Measurements from ENCODE around the gene NHLH1. TPM values are rescaled to one million over a fixed set of nuclear protein-coding genes. Genes with fewer than 3 reads are reported as not detected.
A peak's percentile ranks its signal among the peaks of the same experiment; 100 is the strongest.

Gene NHLH1
- total RNA-seq, 2 experiments from 2014 or later: 0.63 to 0.68 TPM

DNA sequence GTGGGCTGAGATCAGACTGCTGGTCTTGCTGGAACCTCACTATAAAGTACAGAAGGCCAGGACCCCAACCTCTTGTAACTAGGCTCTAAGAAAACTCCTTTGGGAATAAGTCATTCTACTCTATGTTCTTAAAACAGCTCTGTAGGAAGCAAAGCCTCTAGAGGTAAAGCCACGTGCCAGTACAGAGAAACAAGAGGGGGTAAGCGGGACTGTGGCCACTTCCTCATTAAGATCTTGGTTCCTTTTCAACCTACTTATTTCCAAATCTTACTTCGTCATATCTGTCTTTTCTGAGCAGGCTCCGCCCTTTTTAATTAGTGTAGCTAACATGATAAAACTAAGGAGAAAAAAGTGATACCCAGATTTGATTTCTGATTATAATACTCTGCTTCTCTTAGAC, 19.9 kb upstream of the NHLH1 start:
- Histone ChIP-seq H3K9me2 (ENCODE audit: insufficient read depth, low read length) (no peaks in the 10 kb centered on the region), H3K79me2 (ENCODE audit: insufficient read depth, low read depth, low read length) (peaks cover 31% of the 10 kb centered on the region), H3K4me2 (ENCODE audit: low read length) (peak overlapping the region; percentile 46), H4K20me1 (ENCODE audit: insufficient read depth, low read length) (peaks cover 7% of the 10 kb centered on the region; the same call in 1 of the 2 replicates), H3K4me1 (ENCODE audit: insufficient read depth, low read length, poor library complexity, severe bottlenecking) (peaks cover 29% of the 10 kb centered on the region), H3K36me3 (ENCODE audit: insufficient read depth, low read length) (peaks cover 70% of the 10 kb centered on the region), H3K9me3 (ENCODE audit: low read length) (no peaks in the 10 kb centered on the region), H2AFZ (ENCODE audit: low read length) (no peak overlapping the region), H3K27ac (ENCODE audit: low read depth, low read length, poor library complexity, severe bottlenecking) (peak overlapping the region; percentile 23), H3K4me3 (ENCODE audit: low read depth, low read length, poor library complexity, severe bottlenecking) (no peak overlapping the region)
- intact Hi-C loops (cut with micrococcal nuclease; ENCODE audit: unreplicated experiment): no loop called here
- TF ChIP-seq, protein P1, sequence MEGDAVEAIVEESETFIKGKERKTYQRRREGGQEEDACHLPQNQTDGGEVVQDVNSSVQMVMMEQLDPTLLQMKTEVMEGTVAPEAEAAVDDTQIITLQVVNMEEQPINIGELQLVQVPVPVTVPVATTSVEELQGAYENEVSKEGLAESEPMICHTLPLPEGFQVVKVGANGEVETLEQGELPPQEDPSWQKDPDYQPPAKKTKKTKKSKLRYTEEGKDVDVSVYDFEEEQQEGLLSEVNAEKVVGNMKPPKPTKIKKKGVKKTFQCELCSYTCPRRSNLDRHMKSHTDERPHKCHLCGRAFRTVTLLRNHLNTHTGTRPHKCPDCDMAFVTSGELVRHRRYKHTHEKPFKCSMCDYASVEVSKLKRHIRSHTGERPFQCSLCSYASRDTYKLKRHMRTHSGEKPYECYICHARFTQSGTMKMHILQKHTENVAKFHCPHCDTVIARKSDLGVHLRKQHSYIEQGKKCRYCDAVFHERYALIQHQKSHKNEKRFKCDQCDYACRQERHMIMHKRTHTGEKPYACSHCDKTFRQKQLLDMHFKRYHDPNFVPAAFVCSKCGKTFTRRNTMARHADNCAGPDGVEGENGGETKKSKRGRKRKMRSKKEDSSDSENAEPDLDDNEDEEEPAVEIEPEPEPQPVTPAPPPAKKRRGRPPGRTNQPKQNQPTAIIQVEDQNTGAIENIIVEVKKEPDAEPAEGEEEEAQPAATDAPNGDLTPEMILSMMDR (conservative IDR thresholded peaks at IDR 0.05; ENCODE audit: low read length): no peak
- no peak for TF ChIP-seq EZH2phosphoT487 (IDR thresholded peaks at IDR 0.05; ENCODE audit: borderline replicate concordance, low read depth, low read length)
- CTCF ChIA-PET (ENCODE audit: unreplicated experiment): interaction anchor here (0.8 kb wide), 1 partner anchor 265 kb away, joined by 3 read pairs; the partner anchor contains the start of gene KCNJ9
- POLR2A ChIA-PET: no interaction called here
- peak; percentile 50 for DNase-seq (ENCODE audit: low spot score)
- BruUV-seq (replicated peaks): no TSS peak

DNA sequence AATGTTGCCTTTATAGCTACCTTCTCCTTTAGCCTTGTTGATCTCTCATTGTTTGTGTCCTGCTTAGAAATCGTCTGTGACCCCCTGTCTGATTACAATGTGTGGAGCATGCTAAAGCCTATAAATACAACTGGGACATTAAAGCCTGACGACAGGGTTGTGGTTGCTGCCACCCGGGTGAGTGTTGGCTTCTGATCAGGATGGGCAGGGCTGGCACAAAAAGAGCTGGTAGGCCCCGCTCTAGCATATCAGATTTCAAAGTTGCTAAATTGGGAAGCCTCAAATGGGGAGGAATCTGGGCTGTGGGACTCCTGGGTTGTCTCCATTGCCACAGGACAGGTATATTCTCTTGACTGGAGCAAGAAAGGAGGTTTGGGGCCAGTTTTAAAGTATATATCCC, 15.2 kb upstream of the NHLH1 start:
- peaks cover 10% of the 10 kb centered on the region for H3K4me1 ChIP-seq (ENCODE audit: insufficient read depth, low read length, poor library complexity, severe bottlenecking)
- H3K4me3 ChIP-seq (ENCODE audit: low read depth, low read length, poor library complexity, severe bottlenecking): no peak overlapping the region
- H3K79me2 ChIP-seq (ENCODE audit: insufficient read depth, low read depth, low read length): no peaks in the 10 kb centered on the region
- no peak for DNase-seq (ENCODE audit: low spot score)
- H3K9me2 ChIP-seq (ENCODE audit: insufficient read depth, low read length): no peaks in the 10 kb centered on the region
- H3K36me3 ChIP-seq (ENCODE audit: insufficient read depth, low read length): peaks cover 96% of the 10 kb centered on the region
- ChIA-PET POLR2A (interaction anchor here (0.6 to 1.7 kb wide), 6 partner anchors 11 to 295 kb away, joined by 3 to 6 read pairs (median 4); no protein-coding TSS in a partner anchor), CTCF (ENCODE audit: unreplicated experiment) (interaction anchor here (1.4 kb wide), 2 partner anchors 12 to 26 kb away, joined by 3 read pairs; no protein-coding TSS in a partner anchor)
- no peaks in the 10 kb centered on the region for H3K9me3 ChIP-seq (ENCODE audit: low read length)
- no peaks in the 10 kb centered on the region for H4K20me1 ChIP-seq (ENCODE audit: insufficient read depth, low read length)
- intact Hi-C loops (cut with micrococcal nuclease; ENCODE audit: unreplicated experiment): no loop called here
- no peak overlapping the region for H3K27ac ChIP-seq (ENCODE audit: low read depth, low read length, poor library complexity, severe bottlenecking)
- H3K4me2 ChIP-seq (ENCODE audit: low read length): no peak overlapping the region
- no TSS peak for BruUV-seq (replicated peaks)
- TF ChIP-seq, protein P1 (conservative IDR thresholded peaks at IDR 0.05; ENCODE audit: low read length): no peak
- no peak for TF ChIP-seq EZH2phosphoT487 (IDR thresholded peaks at IDR 0.05; ENCODE audit: borderline replicate concordance, low read depth, low read length)
- no peak overlapping the region for H2AFZ ChIP-seq (ENCODE audit: low read length)

DNA sequence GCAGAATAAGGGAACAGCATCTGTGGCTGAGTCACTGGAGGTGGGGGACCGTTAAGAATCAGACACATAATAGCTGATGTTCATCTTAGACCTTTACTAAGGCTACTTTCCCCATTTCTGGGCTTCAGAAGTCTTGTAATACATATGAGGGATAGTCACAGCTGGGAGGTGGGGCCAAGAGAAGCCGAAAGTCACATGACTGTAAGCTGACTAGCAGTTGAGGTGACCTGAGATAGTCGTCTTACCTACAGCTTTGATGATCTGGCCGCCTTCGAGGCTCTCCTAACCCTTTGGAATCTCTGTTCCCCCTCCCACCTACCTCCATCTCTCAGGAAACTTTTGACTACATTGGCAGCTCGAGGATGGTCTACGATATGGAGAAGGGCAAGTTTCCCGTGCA, 14.3 kb upstream of the NHLH1 start:
- POLR2A ChIA-PET: interaction anchor here (1.1 kb wide), 2 partner anchors 10 to 296 kb away, joined by 3 read pairs; no protein-coding TSS in a partner anchor
- Histone ChIP-seq H4K20me1 (ENCODE audit: insufficient read depth, low read length) (no peaks in the 10 kb centered on the region), H3K27ac (ENCODE audit: low read depth, low read length, poor library complexity, severe bottlenecking) (no peak overlapping the region), H3K4me1 (ENCODE audit: insufficient read depth, low read length, poor library complexity, severe bottlenecking) (peaks cover under 1% of the 10 kb centered on the region), H3K9me2 (ENCODE audit: insufficient read depth, low read length) (no peaks in the 10 kb centered on the region), H3K79me2 (ENCODE audit: insufficient read depth, low read depth, low read length) (no peaks in the 10 kb centered on the region), H3K36me3 (ENCODE audit: insufficient read depth, low read length) (peaks cover 95% of the 10 kb centered on the region), H3K4me2 (ENCODE audit: low read length) (no peak overlapping the region), H3K9me3 (ENCODE audit: low read length) (no peaks in the 10 kb centered on the region), H2AFZ (ENCODE audit: low read length) (no peak overlapping the region), H3K4me3 (ENCODE audit: low read depth, low read length, poor library complexity, severe bottlenecking) (no peak overlapping the region)
- CTCF ChIA-PET (ENCODE audit: unreplicated experiment): interaction anchor here (1.4 kb wide), 1 partner anchor 25 kb away, joined by 3 read pairs; no protein-coding TSS in a partner anchor
- intact Hi-C loops (cut with micrococcal nuclease; ENCODE audit: unreplicated experiment): no loop called here
- BruUV-seq (replicated peaks): no TSS peak
- no peak for DNase-seq (ENCODE audit: low spot score)
- TF ChIP-seq, protein P1 (conservative IDR thresholded peaks at IDR 0.05; ENCODE audit: low read length): no peak
- TF ChIP-seq EZH2phosphoT487 (IDR thresholded peaks at IDR 0.05; ENCODE audit: borderline replicate concordance, low read depth, low read length): no peak

Data from OCI-LY7 (cell line).